MG63 (cell line): Measurements from ENCODE around the gene ALOXE3. TPM values are rescaled to one million over a fixed set of nuclear protein-coding genes. Genes with fewer than 3 reads are reported as not detected.

Experiments used
- DNase-seq: peaks from one replicate; pipeline ENCODE4 v3.0.0-alpha.2; 2020
- H3K27me3 ChIP-seq: fragments of 250-450 bp; sonication (Bioruptor Pico); 2 replicates; pipeline ENCODE4 v1.5.1; 2020; ENCODE audit warnings: mild to moderate bottlenecking, moderate library complexity
- H3K36me3 ChIP-seq: fragments of 250-450 bp; sonication (Bioruptor Pico); 2 replicates; pipeline ENCODE4 v1.5.1; 2020; ENCODE audit warnings: mild to moderate bottlenecking, moderate library complexity
- H3K4me3 ChIP-seq: fragments of 250-450 bp; sonication (Bioruptor Pico); 2 replicates; pipeline ENCODE4 v1.5.1; 2020; ENCODE audit warnings: mild to moderate bottlenecking, moderate library complexity
- H3K9me3 ChIP-seq: fragments of 250-450 bp; sonication (Bioruptor Pico); 2 replicates; pipeline ENCODE4 v1.5.1; 2020; ENCODE audit warnings: mild to moderate bottlenecking, moderate library complexity
- total RNA-seq: library from RNA; depleted of rRNA; stranded (reverse); fragments of >200 nt; shearing (Covaris generic); gene quantifications from 2 replicates; pipeline ENCODE4 v1.2.3, GENCODE V29; 2014; ENCODE audit warnings: low replicate concordance; rRNA removed

Gene ALOXE3
- not detected in 2 replicates for total RNA-seq

DNA sequence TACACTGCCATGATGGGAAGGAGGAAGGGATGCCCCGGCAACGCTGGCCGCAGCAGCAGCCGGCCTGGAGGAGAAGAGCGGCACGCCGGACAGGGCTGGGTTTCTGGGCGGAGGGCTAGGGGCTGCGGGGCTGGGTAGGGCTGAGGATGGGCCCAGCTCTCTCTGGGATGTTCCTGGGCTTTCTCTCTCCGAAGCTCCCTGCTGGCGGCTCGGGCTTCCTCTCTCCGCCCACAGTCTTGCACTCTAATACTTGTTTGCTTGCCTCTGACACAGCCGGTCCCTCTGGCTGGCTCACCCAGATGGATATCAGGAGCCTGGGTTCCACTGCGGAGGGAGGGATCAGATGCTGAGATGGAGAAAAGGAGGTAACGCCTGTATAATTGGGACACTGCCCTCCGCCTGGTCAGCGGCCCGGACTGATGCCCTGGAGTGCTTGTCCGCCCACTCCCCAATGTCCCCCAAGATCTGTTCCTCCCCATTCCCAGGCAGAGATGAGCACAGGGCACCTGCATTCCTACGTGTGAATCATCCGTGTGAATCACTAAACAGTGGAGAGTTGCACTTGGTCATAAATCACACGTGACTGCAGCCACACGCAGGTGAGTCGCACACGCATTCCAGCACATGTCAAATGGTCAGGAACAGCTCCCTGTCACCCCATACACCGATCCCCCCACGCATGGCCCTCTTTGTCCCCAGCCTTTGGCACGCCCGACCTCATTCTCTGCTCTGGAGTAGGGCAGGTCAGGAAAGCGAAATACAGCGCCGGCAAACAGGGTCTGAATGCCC, at the start of gene ALOXE3:
Gene ALOXE3 (minus strand): TSS at position 535 of the 789 bp plus-strand sequence. CDS start 524 bp downstream, at position 11.
- Histone ChIP-seq H3K36me3 (no peaks in the 10 kb centered on the region), H3K27me3 (peaks cover 9% of the 10 kb centered on the region), H3K4me3 (peak within 1 kb of the TSS; percentile 80), H3K9me3 (no peaks in the 10 kb centered on the region)
- peak; percentile 66 for DNase-seq

- no peak for DNase-seq
- Histone ChIP-seq H3K4me3 (no peak overlapping the region), H3K27me3 (no peaks in the 10 kb centered on the region)
Observed at GRCh38 chr17:8167526-8167925, 49.2 kb upstream of the ALOXE3 start.

GRCh38 chr17:8166731-8167130, 48.4 kb upstream of the ALOXE3 start:
- no peaks in the 10 kb centered on the region for H3K9me3 ChIP-seq
- H3K36me3 ChIP-seq, result peaks cover 5% of the 10 kb centered on the region; the same call in 1 of the 2 replicates
- no peaks in the 10 kb centered on the region for H3K27me3 ChIP-seq
- no peak for DNase-seq
- no peak overlapping the region for H3K4me3 ChIP-seq

More at GRCh38 chr17:8167526-8167925, 49.2 kb upstream of the ALOXE3 start:
- Histone ChIP-seq H3K36me3 (no peaks in the 10 kb centered on the region), H3K9me3 (no peaks in the 10 kb centered on the region)

GRCh38 chr17:8164815-8165131, 46.5 kb upstream of the ALOXE3 start:
- Histone ChIP-seq H3K4me3 (no peak overlapping the region), H3K9me3 (no peaks in the 10 kb centered on the region), H3K27me3 (no peaks in the 10 kb centered on the region), H3K36me3 (peaks cover 17% of the 10 kb centered on the region)
- no peak for DNase-seq

- no peaks in the 10 kb centered on the region for H3K27me3 ChIP-seq
- H3K4me3 ChIP-seq, result no peak overlapping the region; the same call in 1 of the 2 replicates
- DNase-seq, result peak; percentile 56
- no peaks in the 10 kb centered on the region for H3K9me3 ChIP-seq
- peaks cover 22% of the 10 kb centered on the region for H3K36me3 ChIP-seq
Observed at GRCh38 chr17:8163978-8164814, 45.9 kb upstream of the ALOXE3 start.

DNA sequence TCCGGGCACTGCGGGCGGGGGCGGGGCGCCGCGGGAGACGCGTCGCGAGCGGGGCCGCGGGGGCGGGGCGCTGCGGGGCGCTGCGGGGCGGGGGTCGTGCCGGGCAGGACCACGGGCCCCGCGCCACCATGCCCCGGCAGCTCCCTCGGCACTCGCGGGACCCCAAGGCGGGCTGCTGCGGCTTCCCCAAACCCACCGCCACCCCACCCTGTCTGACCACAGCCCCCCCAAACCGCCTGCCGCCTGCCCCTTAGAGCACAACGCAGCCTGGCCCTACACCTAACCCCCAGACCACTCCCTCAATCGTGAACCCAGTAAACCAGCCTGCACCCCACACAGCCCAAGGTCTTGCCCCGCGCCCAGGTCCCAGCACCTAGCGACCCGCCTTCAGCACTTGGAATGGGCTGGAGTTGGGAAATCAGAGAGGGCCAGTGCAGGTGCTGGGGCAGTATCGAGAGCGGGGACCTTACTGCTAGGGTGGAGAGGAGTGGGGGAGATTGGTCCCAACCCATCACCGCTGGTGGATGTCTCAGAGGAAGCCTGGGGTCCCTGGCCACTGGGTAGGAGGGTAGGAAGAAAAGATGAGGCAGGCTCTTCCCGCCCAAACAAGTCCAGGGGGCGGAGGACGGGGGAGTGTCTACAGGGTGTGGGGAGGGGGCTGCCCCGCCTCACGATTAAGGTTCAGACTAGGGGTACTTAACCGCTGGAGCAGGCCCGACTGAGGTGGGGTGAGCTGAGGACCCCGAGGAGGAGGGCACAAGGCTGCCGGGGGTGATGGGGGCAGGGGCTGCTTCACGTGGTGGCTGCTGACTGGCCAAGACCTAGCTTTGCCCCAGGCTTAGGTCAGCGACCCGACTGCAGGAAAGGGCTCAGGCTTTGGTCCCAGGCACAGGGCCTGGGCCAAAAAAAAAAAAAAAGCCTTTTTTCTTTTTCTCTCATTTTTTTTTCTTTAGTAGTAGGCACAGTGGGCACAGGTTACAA, 45.0 kb upstream of the ALOXE3 start:
- H3K4me3 ChIP-seq, result peak overlapping the region; percentile 95
- H3K9me3 ChIP-seq, result no peaks in the 10 kb centered on the region
- peak; percentile 66 for DNase-seq
- peaks cover 27% of the 10 kb centered on the region for H3K36me3 ChIP-seq
- no peaks in the 10 kb centered on the region for H3K27me3 ChIP-seq

DNA sequence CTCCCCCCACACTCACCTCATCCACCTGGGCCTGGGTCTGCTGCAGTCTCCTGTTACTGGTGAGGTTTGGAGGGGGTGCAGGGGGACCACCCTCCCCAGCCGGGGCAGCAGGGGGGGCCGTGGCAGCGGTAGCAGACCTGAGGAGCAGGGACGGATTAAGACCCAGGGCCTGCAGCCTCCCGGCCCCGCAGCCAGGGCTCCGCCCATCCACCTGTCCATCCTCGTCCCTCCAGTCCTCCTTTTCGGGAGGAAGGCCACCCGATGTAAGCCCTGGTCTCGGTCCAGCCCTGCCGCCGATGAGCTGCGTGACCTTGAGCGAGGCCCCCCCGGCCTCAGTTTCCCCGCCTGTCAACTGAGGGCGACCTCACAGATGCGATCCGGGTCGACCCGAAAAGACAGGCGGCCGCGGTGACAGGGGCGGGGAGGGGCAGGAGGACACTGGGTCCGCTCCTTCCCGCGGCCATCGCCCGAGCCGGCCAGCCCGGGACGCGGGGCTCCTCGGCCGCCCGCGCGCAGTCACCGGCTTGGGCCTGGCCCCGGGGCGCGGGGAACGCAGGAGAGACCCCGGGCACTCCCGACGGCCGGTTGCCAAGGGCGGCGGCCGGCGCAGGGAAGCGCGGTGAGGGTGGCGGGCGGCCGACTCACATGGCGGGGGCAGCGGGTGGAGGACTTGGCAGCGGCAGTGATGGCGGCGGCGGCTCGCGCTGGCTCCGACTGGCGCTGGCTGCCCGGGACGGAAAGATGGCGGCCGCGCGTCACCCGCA, 44.1 kb upstream of the ALOXE3 start, which contains the start of gene VAMP2:
Gene VAMP2 (minus strand): TSS at position 716 of the 764 bp plus-strand sequence. CDS start 69 bp downstream, at position 647.
- DNase-seq, result peak; percentile 78
- Histone ChIP-seq H3K27me3 (no peaks in the 10 kb centered on the region), H3K36me3 (peaks cover 30% of the 10 kb centered on the region), H3K4me3 (peak within 1 kb of the TSS; percentile 95), H3K9me3 (no peaks in the 10 kb centered on the region)

DNA sequence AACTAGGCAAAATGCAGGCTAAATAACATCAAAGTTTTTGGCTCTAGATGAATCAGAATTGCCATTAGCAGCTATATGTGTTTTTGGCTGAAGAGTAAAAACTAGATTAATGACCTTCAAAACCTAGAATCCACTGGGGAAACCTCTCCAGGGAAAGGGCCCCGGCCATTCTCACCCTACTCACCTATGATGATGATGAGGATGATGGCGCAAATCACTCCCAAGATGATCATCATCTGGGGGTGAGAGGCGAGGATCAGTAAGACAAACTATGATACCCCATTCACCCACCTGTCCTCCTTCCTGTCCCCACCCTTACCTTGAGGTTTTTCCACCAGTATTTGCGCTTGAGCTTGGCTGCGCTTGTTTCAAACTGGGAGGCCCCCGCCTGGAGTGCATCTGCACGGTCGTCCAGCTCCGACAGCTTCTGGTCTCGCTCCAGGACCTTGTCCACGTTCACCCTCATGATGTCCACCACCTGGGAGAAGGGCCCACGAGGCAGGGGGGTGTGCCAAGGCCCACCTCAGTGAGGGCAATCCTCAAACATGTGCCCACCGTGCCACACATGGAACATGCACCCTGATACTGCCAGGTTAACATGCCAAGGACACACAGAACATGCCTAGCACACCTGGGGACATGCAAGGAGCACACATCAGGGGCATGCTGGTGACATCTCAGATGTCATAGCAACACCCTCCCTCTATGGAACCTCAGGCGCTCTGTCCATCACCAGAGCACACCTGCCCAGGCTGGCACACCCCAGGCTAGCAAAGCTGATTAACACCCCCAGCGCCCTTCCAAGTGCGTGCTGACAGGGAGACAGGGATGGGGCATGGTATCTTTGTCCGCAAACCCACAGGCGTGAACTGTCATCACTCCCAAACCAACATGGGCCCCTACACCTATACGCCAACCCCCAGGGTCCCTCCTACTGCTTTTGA, 43.2 kb upstream of the ALOXE3 start:
- Histone ChIP-seq H3K36me3 (peaks cover 30% of the 10 kb centered on the region), H3K27me3 (no peaks in the 10 kb centered on the region), H3K9me3 (no peaks in the 10 kb centered on the region), H3K4me3 (peak overlapping the region; percentile 95)
- DNase-seq, result no peak

DNA sequence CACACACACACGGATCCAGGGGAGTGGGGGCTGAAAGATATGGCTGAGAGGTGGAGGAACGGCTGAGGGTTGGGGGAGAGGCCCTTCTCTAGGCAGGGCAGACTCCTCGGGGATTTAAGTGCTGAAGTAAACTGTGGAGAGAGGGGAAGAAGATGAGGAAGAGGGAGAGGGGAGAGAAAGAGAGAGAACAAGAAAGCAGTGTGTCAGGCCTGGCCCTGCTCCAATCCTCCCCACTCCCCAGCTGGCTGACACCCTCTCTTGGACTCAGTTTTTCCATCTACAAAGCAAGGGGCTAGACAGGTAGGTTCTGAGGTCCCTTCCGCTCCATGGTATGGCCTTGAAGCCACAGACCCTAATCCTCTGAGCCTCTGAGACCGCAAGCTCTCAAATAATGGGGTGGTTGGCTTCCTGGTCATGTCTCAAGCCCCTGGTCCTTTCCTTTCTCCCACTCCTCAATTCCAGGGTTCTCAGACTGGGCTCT, 42.5 kb upstream of the ALOXE3 start:
- H3K4me3 ChIP-seq, result no peak overlapping the region
- no peaks in the 10 kb centered on the region for H3K27me3 ChIP-seq
- H3K36me3 ChIP-seq, result peaks cover 30% of the 10 kb centered on the region
- H3K9me3 ChIP-seq, result no peaks in the 10 kb centered on the region
- DNase-seq, result no peak

GRCh38 chr17:8160224-8160577, 41.9 kb upstream of the ALOXE3 start:
- Histone ChIP-seq H3K27me3 (no peaks in the 10 kb centered on the region), H3K9me3 (no peaks in the 10 kb centered on the region), H3K36me3 (peaks cover 30% of the 10 kb centered on the region), H3K4me3 (no peak overlapping the region)
- DNase-seq, result no peak

- DNase-seq, result no peak
- Histone ChIP-seq H3K36me3 (peaks cover 30% of the 10 kb centered on the region), H3K27me3 (no peaks in the 10 kb centered on the region), H3K9me3 (no peaks in the 10 kb centered on the region), H3K4me3 (no peak overlapping the region)
Observed at GRCh38 chr17:8159459-8160223, 41.3 kb upstream of the ALOXE3 start.

- DNase-seq, result no peak
- Histone ChIP-seq H3K9me3 (no peaks in the 10 kb centered on the region), H3K4me3 (no peak overlapping the region), H3K27me3 (no peaks in the 10 kb centered on the region), H3K36me3 (peaks cover 30% of the 10 kb centered on the region)
Observed at GRCh38 chr17:8159032-8159400, 40.7 kb upstream of the ALOXE3 start.

- no peaks in the 10 kb centered on the region for H3K9me3 ChIP-seq
- peaks cover 30% of the 10 kb centered on the region for H3K36me3 ChIP-seq
- no peak overlapping the region; the same call in 1 of the 2 replicates for H3K4me3 ChIP-seq
- no peaks in the 10 kb centered on the region for H3K27me3 ChIP-seq
- peak; percentile 88 for DNase-seq
Observed at GRCh38 chr17:8158267-8159031, 40.1 kb upstream of the ALOXE3 start.
